ENCODE results near the gene SELENOS. TPM values are rescaled to one million over a fixed set of nuclear protein-coding genes. Genes with fewer than 3 reads are reported as not detected.

The SELENOS gene
- total and polyA plus RNA-seq, 9 of the 15 experiments (the other 6 are each of a cell fraction or from before 2014, with no cell fraction given) = 24.9 to 57.4 (median 47.9) TPM

GRCh38 chr15:101255615-101256241, 21.6 kb downstream of the SELENOS start (continued):
- TF ChIP-seq THRB (CRISPR knock-in tag; conservative IDR thresholded peaks at IDR 0.05) (peak; percentile 64; the same call in 1 of the 2 replicates), BRCA1 (IDR thresholded peaks at IDR 0.05) (no peak), BRCA1 (CRISPR knock-in tag; IDR thresholded peaks at IDR 0.05) (no peak), POLR2A (conservative IDR thresholded peaks at IDR 0.05) (no peak), SIN3B (IDR thresholded peaks at IDR 0.05; ENCODE audit: low read depth) (no peak), NCOR1 (IDR thresholded peaks at IDR 0.05) (peak; percentile 95), SMARCA4 (IDR thresholded peaks at IDR 0.05) (peak; percentile 99), CBX1 (IDR thresholded peaks at IDR 0.05; ENCODE audit: low read depth) (no peak), USF1 (CRISPR knock-in tag; IDR thresholded peaks at IDR 0.05) (no peak), ZNF324 (CRISPR knock-in tag; IDR thresholded peaks at IDR 0.05) (no peak), ZNF174 (CRISPR knock-in tag; IDR thresholded peaks at IDR 0.05) (no peak), SRF (CRISPR knock-in tag; IDR thresholded peaks at IDR 0.05) (no peak), ZNF449 (CRISPR knock-in tag; IDR thresholded peaks at IDR 0.05) (no peak), CREB1 (IDR thresholded peaks at IDR 0.05) (peak; percentile 41; the same call in 1 of the 2 replicates), CREB1 (CRISPR knock-in tag; IDR thresholded peaks at IDR 0.05) (peak; percentile 61), SIN3A (IDR thresholded peaks at IDR 0.05; ENCODE audit: borderline replicate concordance in 2 of 2, control insufficient read depth in 1 of 2, low read depth in 2 of 2, low read length in 2 of 2) (no peak; a peak in 1 of 4 replicates), ZNF740 (CRISPR knock-in tag; IDR thresholded peaks at IDR 0.05) (no peak), ZNF740 (tag; IDR thresholded peaks at IDR 0.05) (no peak), ZNF133 (CRISPR knock-in tag; IDR thresholded peaks at IDR 0.05) (no peak), ZNF507 (tag; conservative IDR thresholded peaks at IDR 0.05) (no peak), CBFA2T3 (IDR thresholded peaks at IDR 0.05) (peak; percentile 97), MTA1 (IDR thresholded peaks at IDR 0.05; ENCODE audit: borderline replicate concordance) (peak; percentile 83), ATF2 (CRISPR knock-in tag; IDR thresholded peaks at IDR 0.05) (no peak), BDP1 (IDR thresholded peaks at IDR 0.05; ENCODE audit: insufficient read depth, insufficient read length) (no peak), ETV1 (tag; conservative IDR thresholded peaks at IDR 0.05; ENCODE audit: low read depth) (no peak; the same call in 1 of the 2 replicates), C11orf30 (IDR thresholded peaks at IDR 0.05; ENCODE audit: low read depth) (peak; percentile 91), NBN (IDR thresholded peaks at IDR 0.05; ENCODE audit: low read depth) (peak; percentile 96)

Measured in K562 (cell line).